HG03108 (cell line): ENCODE measurements around the gene CACNA1S.

Source experiments
- ATAC-seq: cut with Tn5 transposase; IDR thresholded peaks from one replicate; pipeline ENCODE4 v1.9.1; 2021; ENCODE audit warnings: moderate library complexity; ENCODE audit not compliant: unreplicated experiment

The CACNA1S gene

GRCh38 chr1:201140235-201140940, 28.2 kb upstream of the CACNA1S start:
- no peak for ATAC-seq

- no peak for ATAC-seq
Measured at GRCh38 chr1:201139756-201140155, 27.5 kb upstream of the CACNA1S start.

GRCh38 chr1:201139306-201139705, 27.1 kb upstream of the CACNA1S start:
- ATAC-seq = no peak

- no peak for ATAC-seq
Measured at GRCh38 chr1:201138311-201138840, 26.1 kb upstream of the CACNA1S start.

GRCh38 chr1:201137579-201138310, 25.5 kb upstream of the CACNA1S start:
- no peak for ATAC-seq

GRCh38 chr1:201137024-201137392, 24.8 kb upstream of the CACNA1S start:
- no peak for ATAC-seq

- no peak for ATAC-seq
Measured at GRCh38 chr1:201136355-201137023, 24.3 kb upstream of the CACNA1S start.

GRCh38 chr1:201134405-201134804, 22.2 kb upstream of the CACNA1S start:
- ATAC-seq = no peak

- ATAC-seq = no peak
Measured at GRCh38 chr1:201131398-201131797, 19.2 kb upstream of the CACNA1S start.

- no peak for ATAC-seq
Measured at GRCh38 chr1:201128962-201129361, 16.7 kb upstream of the CACNA1S start.

GRCh38 chr1:201128476-201128875, 16.2 kb upstream of the CACNA1S start:
- ATAC-seq = no peak

GRCh38 chr1:201127755-201128455, 15.7 kb upstream of the CACNA1S start:
- ATAC-seq = no peak

- ATAC-seq = no peak
Measured at GRCh38 chr1:201126832-201127754, 14.9 kb upstream of the CACNA1S start, which contains the start of gene ASCL5. Gene ASCL5 (minus strand): TSS chr1:201127184. CDS start chr1:201115372, 11,812 bp downstream.

GRCh38 chr1:201126463-201126831, 14.2 kb upstream of the CACNA1S start:
- ATAC-seq = no peak

- no peak for ATAC-seq
Measured at GRCh38 chr1:201125800-201126199, 13.6 kb upstream of the CACNA1S start.

- no peak for ATAC-seq
Measured at GRCh38 chr1:201125019-201125418, 12.8 kb upstream of the CACNA1S start.

GRCh38 chr1:201123866-201124265, 11.6 kb upstream of the CACNA1S start:
- no peak for ATAC-seq

- no peak for ATAC-seq
Measured at GRCh38 chr1:201122321-201122957, 10.2 kb upstream of the CACNA1S start.
